HG03565 (cell line): ENCODE results near the gene SLC19A1.

Experiments used
- ATAC-seq: cut with Tn5 transposase; IDR thresholded peaks from one replicate; pipeline ENCODE4 v1.9.1; 2021; ENCODE audit warnings: mild to moderate bottlenecking, moderate library complexity; ENCODE audit not compliant: unreplicated experiment

SLC19A1 gene

DNA sequence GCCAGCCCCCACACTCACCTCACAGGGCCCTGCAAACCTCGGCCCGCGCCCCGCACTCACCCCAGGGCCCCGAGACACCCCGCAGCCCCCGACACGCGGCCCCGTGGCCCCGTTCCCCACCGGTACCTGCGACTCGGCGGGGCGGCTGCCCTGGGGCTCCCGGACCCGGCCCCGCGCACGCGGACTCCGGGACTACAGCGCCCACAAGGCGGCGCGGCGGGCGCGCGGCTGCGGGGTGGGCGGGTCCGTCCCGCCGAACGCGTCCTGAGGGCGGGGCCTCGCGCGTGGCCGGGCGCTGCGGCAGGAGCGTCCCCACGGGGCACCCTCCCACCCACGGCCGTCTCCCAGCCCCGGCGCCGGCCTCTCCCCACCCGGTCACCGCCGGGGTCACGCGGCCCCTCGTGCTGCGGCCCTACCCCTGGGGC, at the start of gene SLC19A1:
TSS of gene SLC19A1 (minus strand) at position 199 of the 425 bp plus-strand sequence. CDS start 4,481 bp downstream, outside the sequence.
- no peak for ATAC-seq

DNA sequence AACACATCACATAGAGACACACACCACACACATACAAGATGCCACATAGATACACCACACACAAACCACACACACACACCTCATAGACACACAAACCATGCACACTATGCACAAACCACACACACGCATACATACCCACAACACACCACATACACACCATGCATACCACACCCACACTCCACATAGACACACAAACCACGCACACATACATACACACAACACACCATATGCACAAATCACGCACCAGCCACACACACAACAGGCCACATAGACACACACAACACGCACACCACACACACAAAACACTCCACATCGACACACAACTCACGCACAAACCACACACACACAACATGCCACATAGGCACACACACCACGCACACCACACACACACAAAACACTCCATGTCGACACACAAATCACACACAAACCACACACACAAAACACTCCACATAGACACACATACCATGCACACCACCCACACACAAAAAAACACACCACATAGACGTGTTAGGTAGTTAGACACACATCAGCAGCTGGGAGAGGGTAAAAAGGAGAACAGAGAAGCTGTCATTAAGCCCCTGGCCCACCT, 49.5 kb upstream of the SLC19A1 start:
- no peak for ATAC-seq

DNA sequence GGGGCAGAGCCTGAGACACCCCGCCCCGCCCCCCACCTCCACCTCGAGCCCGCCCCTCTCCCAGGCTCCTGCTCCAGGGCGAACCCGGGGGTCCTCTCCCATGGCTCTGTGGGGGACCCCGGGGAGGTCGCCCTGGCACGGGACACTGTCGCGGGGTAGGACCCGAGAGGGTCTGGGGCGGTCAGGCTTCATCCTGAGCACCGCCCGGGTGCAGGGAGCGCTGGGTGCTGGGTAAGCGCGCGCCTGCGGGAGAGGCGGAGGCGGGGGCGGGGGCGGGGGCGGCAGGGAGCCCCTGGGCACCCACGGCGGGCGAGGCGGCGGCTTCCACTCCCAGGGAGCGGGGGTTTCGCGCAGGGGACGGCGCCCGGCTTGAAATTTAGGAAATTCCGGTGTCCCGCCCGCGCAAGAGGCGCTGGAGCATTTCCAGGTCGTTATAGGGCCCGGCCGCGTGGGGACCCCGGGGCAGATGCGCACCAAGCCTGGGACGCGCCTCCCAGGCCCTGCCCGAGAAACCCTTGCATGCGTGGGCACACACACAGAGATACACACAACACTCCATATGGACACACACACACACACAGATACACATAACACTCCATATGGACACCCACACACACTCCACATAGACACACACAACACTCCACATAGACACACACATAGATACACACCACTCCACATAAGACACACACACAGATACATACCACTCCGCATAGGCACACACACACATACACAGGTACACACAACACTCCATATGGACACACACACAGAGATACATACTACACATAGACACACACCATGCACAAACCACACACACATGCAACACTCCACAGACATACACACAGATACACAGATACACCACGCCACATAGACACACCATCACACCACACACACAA, 48.7 kb upstream of the SLC19A1 start:
- no peak for ATAC-seq

DNA sequence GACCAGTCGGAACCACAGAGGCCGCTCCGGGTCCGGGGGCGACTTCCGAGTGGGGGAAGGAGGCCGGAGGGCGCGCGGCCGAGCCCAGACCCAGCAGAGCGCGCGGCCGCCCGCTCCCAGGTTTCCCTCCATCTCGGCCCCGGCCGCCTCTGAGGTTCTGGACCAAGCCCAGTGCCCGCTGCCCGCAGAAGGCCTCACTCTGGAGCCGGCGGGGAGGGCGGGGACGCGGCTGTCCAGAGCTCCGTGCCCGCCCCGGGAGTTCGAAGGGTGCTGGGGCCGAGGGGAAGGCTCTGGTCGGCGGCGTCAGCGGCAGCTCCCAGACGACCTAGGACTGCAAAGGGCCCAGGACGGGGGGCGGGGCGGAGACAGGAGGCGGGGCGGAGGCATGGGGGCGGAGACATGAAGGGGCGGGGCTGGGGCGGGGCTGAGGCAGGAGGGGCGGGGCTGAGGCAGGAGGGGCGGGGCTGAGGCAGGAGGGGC, 48.0 kb upstream of the SLC19A1 start:
- no peak for ATAC-seq

DNA sequence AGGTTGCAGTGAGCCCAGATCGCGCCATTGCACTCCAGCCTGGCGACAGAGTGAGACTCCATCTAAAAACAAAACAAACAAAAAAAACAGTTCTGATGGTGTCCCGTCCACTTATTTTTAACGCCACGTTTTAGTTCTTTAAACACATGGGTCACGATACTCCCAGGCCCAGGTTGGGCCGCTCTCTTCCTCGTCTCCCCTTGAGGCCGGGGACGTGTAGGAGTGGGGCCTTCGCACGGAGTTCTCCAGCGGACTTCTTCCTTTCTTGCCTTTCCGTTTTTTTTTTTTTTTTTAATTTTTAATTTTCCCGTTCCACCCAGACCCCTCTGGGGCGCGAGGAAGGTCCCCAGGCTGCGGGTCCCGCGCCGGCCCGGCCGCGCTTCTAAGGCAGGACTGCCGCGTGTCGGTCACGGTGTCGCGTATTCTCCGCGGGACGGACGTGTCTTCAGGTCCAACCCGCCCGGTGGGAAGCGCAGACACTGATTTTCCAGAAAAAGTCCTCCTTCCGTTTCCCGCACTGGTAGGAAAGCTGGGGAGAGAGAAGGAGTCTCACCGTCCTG, 47.5 kb upstream of the SLC19A1 start:
- ATAC-seq, result no peak

DNA sequence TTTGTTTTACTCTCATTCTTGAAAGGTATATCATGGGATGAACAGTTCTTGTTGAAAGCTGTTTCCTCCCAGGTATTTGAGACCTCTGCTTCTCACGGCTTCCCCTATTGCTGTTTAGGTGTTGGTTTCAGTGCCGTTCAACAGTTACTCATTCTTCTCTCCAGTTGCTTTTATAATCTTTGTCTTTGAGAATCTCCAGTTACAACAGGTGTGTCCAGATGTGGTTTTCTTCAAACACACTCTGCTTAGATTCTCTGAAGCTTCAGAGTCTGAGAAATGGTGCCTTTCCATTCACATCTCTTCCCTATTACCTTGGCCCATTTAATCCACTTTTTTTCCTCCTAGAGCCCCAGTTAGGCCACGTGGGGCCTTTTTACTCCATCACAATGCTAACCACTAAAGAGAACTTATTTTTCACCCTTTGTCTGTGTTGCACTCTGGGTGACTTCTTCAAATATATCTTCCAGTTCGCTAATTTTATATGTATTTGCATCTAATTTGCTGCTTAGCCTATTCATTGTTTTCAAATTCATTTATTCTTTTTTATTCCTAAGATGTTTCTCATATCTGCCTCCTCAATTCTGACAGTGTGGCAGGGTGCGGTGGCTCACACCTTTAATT, 46.7 kb upstream of the SLC19A1 start:
- no peak for ATAC-seq

DNA sequence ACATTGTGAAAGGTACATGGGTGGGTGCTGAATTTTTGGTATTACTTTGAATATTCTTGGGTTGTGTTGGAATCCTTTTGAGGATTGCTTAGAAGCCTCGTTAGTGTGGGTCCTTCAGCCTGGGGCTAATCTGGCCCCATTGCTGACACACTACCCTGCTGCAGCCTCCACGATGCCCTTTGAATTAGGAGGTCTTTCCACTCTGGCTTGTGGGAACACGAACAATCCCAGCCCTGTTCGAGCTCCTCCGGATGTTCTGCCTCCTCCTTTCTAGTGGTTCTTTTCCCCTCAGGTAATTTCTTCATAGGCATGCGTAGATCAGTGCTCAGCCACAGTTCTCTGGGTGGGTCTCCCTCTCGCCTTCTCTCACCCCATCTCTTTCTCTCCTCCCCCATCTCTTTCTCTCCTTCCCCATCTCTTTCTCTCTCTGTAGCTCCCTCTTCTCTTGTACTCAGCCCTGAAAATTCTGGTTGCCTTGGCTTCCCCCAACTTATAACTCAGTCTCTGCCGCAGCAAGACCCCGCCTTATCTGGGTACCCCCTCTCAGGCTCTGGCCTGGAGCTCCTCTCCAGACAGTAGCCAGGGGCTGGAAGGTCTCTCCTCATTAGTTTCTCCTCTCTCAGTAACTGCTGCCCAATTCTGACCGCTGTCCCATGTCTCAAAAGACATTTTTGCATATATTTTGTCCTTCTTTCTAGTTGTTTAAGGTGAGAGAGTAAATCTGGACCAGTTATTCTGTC, 46.0 kb upstream of the SLC19A1 start:
- ATAC-seq, result no peak

DNA sequence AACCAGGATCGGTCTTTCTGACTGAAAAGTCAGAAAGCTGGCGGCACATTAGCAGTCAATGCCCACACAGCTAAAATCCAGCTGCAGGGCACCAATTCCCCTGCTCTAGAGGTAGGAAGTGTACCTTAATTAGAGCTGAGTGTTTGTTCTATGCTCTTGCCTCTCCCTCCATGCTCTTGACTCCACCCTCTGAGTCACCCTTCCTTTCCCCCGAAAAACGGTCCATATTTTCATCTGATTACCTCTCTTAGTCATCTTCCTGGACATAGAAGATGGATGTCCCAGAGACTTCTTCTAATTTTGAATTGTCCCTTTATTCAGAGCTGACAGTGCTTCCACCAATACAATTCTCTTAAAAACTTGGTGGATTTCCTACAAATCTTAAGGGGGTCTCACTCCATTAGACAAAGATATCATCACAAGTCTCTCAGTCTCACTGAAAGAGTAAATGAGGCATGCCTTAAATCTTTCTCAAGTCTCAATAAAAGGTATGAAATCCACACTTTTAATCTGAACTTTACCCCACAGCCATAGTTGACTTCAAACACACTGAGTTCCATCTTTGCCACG, 44.1 kb upstream of the SLC19A1 start:
- no peak for ATAC-seq

DNA sequence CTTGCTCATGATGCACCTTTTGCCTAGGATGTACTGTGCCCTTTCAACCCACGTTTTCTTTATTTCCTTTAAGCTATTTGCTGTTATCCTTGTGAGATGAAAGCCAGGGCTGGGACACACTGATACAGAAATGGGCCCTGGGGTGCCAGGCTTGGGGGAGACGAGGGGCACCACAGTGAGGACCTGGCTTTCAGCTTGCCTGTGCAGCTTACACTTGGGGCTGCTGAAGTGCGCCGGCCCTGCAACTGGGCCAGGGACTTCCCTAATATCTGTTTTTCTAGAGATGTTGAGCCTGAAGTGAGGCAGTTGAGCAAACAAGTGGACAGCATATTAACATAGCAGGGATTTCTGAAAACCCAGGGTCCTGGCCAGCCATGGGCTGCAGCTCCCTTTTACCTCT, 42.5 kb upstream of the SLC19A1 start:
- ATAC-seq, result no peak

DNA sequence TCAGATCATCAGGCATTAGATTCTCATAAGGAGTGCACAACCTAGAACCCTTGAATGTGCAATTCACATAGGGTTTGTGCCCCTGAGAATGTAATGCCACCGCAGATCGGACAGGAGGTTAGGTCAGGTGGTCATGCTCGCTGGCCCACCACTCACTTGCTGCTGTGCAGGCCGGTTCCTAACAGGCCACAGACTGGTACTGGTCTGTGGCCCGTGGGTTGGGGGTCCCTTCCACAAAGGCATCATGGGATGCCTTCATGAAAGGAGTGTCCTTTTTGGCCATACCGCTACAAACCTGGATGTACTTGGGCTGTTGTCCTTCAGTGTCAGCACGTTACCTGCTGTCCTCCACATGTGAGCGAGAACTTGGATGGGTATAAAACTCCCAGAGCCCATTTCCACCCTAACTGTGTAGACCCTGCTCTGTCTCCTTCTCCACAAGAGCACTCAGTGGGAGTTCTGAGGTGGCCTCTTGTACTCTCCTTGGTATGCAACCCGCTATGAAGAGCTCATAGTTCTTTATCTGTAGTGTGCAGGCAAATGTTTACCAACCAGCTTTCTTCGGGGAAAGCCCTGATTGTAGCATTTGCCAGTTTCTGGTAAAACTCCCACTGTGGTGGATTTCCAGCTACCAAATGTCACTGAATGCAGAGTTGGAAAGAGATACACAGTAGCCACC, 41.7 kb upstream of the SLC19A1 start:
- no peak for ATAC-seq

DNA sequence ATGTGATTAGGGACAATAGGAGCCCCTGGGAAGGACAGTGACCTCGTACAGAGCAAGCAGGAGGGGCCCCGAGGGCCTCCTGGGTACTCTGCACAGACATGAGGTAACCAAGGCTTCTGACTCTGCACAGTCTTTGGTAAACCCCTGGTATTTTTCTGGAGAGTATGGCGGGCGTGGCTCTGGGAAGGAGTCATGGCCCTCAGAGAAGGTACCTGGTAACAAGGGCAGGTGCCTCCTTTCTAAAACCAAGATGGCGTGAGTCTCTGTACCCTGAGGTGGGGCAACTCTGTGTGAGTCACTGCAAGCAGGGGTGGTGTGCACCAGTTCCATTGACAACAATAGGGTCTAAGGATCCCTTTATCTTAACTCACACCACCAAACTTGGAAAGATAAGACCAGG, 39.9 kb upstream of the SLC19A1 start:
- ATAC-seq, result no peak

DNA sequence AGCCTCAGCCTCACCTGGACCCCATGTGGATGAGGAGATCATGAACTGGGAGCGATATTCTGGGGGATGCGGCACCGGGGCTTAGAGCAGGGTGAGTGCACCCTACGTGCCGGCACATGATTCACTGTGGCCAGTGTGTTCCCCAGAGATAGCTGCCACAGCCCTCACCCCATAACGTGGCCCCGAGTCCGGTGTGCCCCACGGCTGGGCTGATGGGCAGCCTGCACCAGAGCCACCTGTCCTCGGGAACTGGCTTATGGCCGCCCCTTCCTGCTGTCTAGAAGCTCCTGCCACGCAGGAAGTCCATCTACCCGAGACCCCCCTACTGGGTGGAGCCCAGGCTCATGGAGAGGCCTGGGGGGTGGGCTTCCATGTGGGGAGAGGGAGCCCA, 39.1 kb upstream of the SLC19A1 start:
- no peak for ATAC-seq

DNA sequence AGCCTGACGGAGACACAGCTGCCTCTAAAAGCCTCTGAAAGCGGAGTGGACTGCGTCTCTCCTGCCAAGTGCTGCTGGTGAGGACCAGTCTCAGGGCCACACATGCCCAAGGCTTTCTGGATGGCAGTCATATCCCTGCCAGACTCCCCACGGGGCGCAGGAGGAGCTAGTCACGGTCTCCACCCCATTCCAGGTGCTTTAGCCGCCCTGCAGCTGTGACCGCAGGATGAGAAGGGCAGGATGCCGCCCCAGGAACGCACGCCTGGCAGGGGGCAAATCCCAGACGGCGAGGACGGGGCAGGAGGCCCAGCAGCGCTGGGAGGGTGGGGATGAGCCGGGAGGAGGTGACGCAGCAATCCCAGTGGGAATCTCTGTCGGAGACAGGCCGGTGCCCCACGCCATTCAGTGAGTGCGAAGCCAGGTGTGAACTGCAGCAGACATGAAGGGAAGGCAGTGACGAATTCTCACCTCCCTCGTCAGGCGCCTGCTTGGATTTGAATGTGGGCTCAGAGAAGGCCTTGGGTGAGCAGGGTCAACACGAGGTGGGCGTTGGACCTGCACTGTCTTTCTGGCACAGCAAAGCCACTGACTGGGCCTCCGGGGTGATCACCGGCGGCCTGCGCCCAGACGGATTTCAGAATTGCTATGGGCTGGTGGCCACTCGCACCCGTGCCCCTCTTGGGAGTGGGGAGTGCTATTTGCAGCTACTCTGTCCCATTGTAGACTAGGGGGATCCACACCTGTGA, 38.5 kb upstream of the SLC19A1 start:
- no peak for ATAC-seq

DNA sequence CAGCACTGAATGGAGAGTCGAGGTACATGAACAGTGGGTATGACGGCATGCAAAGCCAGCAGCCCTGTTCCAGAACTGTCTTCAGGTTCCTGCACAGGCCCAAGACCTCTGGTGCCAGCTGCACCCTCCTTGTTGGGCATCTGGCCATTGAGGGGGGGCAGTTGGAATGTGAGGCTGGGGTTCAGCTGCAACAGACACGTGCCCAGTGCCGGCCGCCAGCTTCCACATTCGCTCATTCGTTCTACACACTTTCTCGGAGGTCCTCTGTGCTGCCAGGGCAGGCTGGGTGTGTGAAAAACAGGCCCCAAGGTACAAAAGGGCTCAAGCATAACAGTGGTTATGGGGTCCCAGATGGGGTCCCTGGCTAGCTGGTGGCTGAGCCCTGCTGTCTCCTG, 37.9 kb upstream of the SLC19A1 start:
- ATAC-seq, result no peak

DNA sequence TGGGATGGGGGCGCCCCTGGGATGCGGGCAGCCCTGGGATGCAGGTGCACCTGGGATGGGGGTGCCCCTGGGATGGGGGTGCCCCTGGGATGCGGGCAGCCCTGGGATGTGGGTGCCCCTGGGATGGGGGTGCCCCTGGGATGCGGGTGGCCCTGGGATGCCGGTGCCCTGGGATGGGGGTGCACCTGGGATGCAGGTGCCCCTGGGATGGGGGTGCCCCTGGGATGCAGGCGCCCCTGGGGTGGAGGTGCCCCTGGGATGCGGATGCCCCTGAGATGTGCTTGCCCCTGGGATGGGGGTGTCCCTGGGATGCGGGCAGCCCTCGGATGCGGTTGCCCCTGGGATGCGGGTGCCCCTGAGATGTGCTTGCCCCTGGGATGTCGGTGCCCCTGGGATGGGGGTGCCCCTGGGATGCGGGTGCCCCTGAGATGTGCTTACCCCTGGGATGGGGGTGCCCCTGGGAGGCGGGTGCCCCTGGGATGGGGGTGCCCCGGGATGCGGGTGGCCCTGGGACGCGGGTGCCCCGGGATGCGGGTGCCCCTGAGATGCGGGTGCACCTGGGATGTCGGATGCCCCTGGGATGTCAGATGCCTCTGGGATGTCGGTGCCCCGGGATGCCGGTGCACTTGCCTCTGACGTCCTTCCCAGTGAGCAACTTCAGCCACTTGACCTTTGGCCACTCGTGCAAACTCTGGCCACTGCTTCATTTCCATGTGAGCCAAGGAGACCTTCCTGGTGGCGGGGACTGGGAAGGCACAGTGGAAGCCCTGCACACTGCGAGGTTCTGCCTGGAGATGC, 37.3 kb upstream of the SLC19A1 start:
- ATAC-seq, result no peak

DNA sequence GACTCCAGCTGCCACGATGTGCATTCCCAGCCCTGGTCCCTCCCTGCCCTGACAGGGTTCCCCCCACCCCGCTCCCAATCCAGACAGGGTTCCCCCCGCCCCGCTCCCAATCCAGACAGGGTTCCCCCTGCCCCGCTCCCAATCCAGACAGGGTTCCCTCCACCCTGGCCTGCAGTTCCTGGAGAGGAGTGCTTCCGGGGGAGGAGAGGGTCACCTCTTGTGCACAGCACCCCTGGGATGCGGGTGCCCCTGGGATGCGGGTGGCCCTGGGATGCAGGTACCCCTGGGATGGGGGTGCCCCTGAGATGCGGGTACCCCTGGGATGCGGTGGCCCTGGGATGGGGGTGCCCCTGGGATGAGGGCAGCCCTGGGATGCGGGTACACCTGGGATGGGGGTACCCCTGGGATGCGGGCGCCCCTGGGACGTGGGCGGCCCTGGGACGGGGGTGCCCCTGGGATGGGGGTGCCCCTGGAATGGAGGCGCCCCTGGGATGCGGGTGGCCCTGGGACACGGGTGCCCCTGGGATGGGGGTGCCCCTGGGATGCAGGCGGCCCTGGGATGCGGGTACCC, 36.7 kb upstream of the SLC19A1 start:
- no peak for ATAC-seq

DNA sequence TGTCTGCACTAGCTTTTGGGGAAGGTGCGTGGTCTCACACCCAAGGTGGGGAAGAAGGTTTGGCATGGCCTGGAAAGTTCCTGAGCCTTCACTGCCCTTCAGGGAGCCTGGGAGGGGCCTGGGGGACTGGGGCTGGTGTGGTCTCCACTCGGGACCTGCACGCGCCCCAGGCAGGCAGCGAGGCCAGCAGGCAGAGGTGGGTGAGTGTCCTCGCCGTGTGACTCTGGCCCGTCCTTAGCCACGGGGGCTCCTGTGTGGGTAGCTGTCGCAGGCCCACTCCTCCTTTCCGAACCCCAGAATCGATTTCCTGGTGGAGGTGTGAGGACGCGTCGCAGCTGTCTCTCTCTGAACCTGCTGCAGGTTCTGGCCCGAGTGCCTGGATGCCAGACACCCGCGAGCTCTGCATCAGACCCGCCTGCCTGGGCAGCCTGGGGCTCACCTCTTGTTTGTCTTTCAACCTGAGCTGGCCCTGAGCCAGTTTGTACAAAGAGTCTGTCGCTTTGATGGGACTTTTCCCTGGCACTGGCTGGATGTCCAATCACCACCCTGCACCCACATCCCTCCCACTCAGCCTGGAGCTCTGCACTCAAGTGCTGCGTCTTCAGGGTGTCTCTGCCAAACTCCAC, 36.0 kb upstream of the SLC19A1 start:
- no peak for ATAC-seq

DNA sequence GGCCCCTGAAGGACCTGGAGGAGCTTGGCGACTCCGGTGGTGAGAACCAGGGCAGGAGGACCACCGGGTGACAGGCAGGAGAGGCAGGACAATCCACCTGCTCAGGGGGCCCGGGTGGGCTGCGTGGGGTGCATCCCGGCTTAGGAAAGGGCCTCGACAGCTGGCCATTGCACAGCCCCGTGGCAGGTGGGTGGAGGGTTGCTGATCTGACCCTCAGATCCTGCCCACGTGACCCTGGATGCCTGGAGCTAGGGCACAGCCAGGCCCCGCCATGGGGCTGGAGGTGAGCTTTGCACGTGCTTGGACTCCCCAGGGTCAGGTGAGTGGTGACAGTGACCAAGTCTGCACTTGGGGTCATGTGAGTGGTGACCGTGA, 35.5 kb upstream of the SLC19A1 start:
- no peak for ATAC-seq
